Spleen (tissue), 7 donors: ENCODE results near the gene AVPI1.
"Not testable (repeated sequence)": the region's sequence is repeated elsewhere in the genome, so short reads cannot be mapped to it uniquely, and the experiment has no call there.

Experiments
- CTCF ChIP-seq, 11 experiments: fragments of 200-600 bp in 7 of 11; fragments of 450-650 bp in 4 of 11; sonication (generic) in 4 of 11; IDR thresholded peaks in 8 of 11; conservative IDR thresholded peaks in 3 of 11; 1 replicate in 7 of 11; 2 replicates in 4 of 11; pipeline versions ENCODE4 v1.4.0 to v1.8.0; 2016 to 2021; ENCODE audit warnings: antibody characterized with exemption in 11 of 11, inconsistent platforms in 4 of 11, mild to moderate bottlenecking in 1 of 11
- POLR2AphosphoS5 ChIP-seq, 3 donors: sonication (generic); formaldehyde crosslinking; IDR thresholded peaks; one replicate each; pipeline ENCODE4 v1.5.1; 2017; ENCODE audit warnings: antibody characterized with exemption in 3 of 3
- donor health status: DM: no; HTN: no; CAD: no; lungs with moderate emphysema.
- donor health status: DM: no; HTN: no; CAD: no.
- donor health status: DM: no; HTN: no; CAD: no.

- TF ChIP-seq CTCF (IDR thresholded peaks at IDR 0.05 in 8 of 11, conservative IDR thresholded peaks at IDR 0.05 in 3 of 11); POLR2AphosphoS5 (IDR thresholded peaks at IDR 0.05): not testable (repeated sequence)
Observed at GRCh38 chr10:97649405-97649750, 37.7 kb downstream of the AVPI1 start.
